Right cardiac atrium (tissue), 5 donors: Measurements from ENCODE around the gene SLC15A4. TPM values are rescaled to one million over a fixed set of nuclear protein-coding genes. Genes with fewer than 3 reads are reported as not detected.

Source experiments
- ATAC-seq, 2 donors: fragments of 200-7000 bp; cut with Tn5 transposase; one replicate each; pipeline versions ENCODE4 v1.8.0 to v1.9.1; 2020; ENCODE audit warnings: moderate library complexity in 2 of 2, mild to moderate bottlenecking in 1 of 2
- DNase-seq, 3 donors: peaks; one replicate each; pipeline ENCODE4 v3.0.0-alpha.2; 2020
- H3K27ac ChIP-seq: one replicate; pipeline ENCODE4 v1.5.1; 2013; ENCODE audit warnings: mild to moderate bottlenecking, low read length, control low read depth, moderate library complexity
- H3K27me3 ChIP-seq: one replicate; pipeline ENCODE4 v1.6.1; 2013; ENCODE audit not compliant: control insufficient read depth, insufficient read depth
- H3K4me1 ChIP-seq: one replicate; pipeline ENCODE4 v1.6.1; 2013; ENCODE audit warnings: low read length; ENCODE audit not compliant: control insufficient read depth, insufficient read depth
- H3K4me3 ChIP-seq: one replicate; pipeline ENCODE4 v1.5.1; 2013; ENCODE audit warnings: low read length, control low read depth
- H3K9me3 ChIP-seq: one replicate; pipeline ENCODE4 v1.6.1; 2013; ENCODE audit warnings: low read length; ENCODE audit not compliant: control insufficient read depth
- WGBS: extraction: QIAGEN DNeasy Blood & Tissue Kit; methylation state at CpG from one replicate; pipeline ENCODE4 v1.1.7; 2013; 5-methylcytosine and 5-hydroxymethylcytosine counted together
- intact Hi-C, 4 donors: fragments of 100-400 bp; cut with DNase I; formaldehyde crosslinking; loops; one replicate each; pipeline versions ENCODE4 v1.11.0 to v1.14.0; 2022 to 2023
- polyA plus RNA-seq: library from polyadenylated mRNA; stranded (reverse); fragments of 200-250 nt; gene quantifications from one replicate; pipeline ENCODE4 v1.2.3, GENCODE V29; 2013
- total RNA-seq, 4 donors: library from RNA; stranded (reverse); fragmentation: NEBNext Ultra II Directional; extraction: Animal tissue kit (Norgen Biotek cat#: 25700); gene quantifications; one replicate each; pipeline ENCODE4 v1.2.1, GENCODE V29; 2021
- donor health status: healthy with polysubstance abuse.
- donor health status: DM: no; HTN: yes; CAD: no.
- donor health status: DM: no; HTN: no; CAD: no.
- donor health status: DM: no; HTN: yes; CAD: no; lungs with severe emphysema.
- donor health status: DM: yes; HTN: yes; CAD: no.

SLC15A4 gene
- total and polyA plus RNA-seq, 5 donors: 13.7 to 17.3 (median 15.8) TPM

GRCh38 chr12:128766738-128767501 is 56.8 kb downstream of the SLC15A4 start:
- no peak for DNase-seq
- H3K9me3 ChIP-seq: no peaks in the 10 kb centered on the region
- ATAC-seq: no peak
- no peak overlapping the region for H3K4me3 ChIP-seq
- no peaks in the 10 kb centered on the region for H3K27me3 ChIP-seq
- H3K27ac ChIP-seq: no peak overlapping the region
- no peaks in the 10 kb centered on the region for H3K4me1 ChIP-seq
- intact Hi-C loops: no loop called here
- 69% methylated on average over 12 of the region's 12 CpGs for WGBS

- WGBS: 75% methylated on average over 9 of the region's 9 CpGs
- ATAC-seq (no peak), DNase-seq (no peak)
- no peaks in the 10 kb centered on the region for H3K4me1 ChIP-seq
- no peaks in the 10 kb centered on the region for H3K9me3 ChIP-seq
- intact Hi-C loops: no loop called here
- H3K27me3 ChIP-seq: no peaks in the 10 kb centered on the region
- no peak overlapping the region for H3K27ac ChIP-seq
- H3K4me3 ChIP-seq: no peak overlapping the region
Observed at GRCh38 chr12:128763395-128763794, 60.4 kb downstream of the SLC15A4 start.

- intact Hi-C loops: no loop called here
- no peak for DNase-seq
- WGBS: 48% methylated on average over 4 of the region's 4 CpGs
Observed at GRCh38 chr12:128761379-128761790, 62.4 kb downstream of the SLC15A4 start.

GRCh38 chr12:128755566-128755965 is 68.2 kb downstream of the SLC15A4 start:
- intact Hi-C loops: no loop called here
- DNase-seq: no peak
- no peak for ATAC-seq
- Histone ChIP-seq H3K27ac (no peak overlapping the region), H3K4me1 (no peaks in the 10 kb centered on the region), H3K9me3 (no peaks in the 10 kb centered on the region), H3K27me3 (no peaks in the 10 kb centered on the region), H3K4me3 (no peak overlapping the region)
- 76% methylated on average over 4 of the region's 4 CpGs for WGBS

More at GRCh38 chr12:128761379-128761790, 62.4 kb downstream of the SLC15A4 start:
- no peaks in the 10 kb centered on the region for H3K27me3 ChIP-seq
- ATAC-seq: no peak
- H3K4me1 ChIP-seq: no peaks in the 10 kb centered on the region
- no peaks in the 10 kb centered on the region for H3K9me3 ChIP-seq
- no peak overlapping the region for H3K4me3 ChIP-seq
- H3K27ac ChIP-seq: no peak overlapping the region

GRCh38 chr12:128754275-128754674 is 69.5 kb downstream of the SLC15A4 start:
- ATAC-seq: no peak
- WGBS: 71% methylated on average over 3 of the region's 3 CpGs

GRCh38 chr12:128753438-128753837 is 70.3 kb downstream of the SLC15A4 start:
- H3K4me1 ChIP-seq: no peaks in the 10 kb centered on the region
- no peak for DNase-seq

More at GRCh38 chr12:128754275-128754674, 69.5 kb downstream of the SLC15A4 start:
- Histone ChIP-seq H3K27ac (no peak overlapping the region), H3K4me1 (no peaks in the 10 kb centered on the region), H3K27me3 (no peaks in the 10 kb centered on the region), H3K4me3 (no peak overlapping the region), H3K9me3 (no peaks in the 10 kb centered on the region)
- intact Hi-C loops: no loop called here
- no peak for DNase-seq

GRCh38 chr12:128752386-128752785 is 71.4 kb downstream of the SLC15A4 start:
- no peaks in the 10 kb centered on the region for H3K27me3 ChIP-seq
- H3K9me3 ChIP-seq: no peaks in the 10 kb centered on the region
- intact Hi-C loops: no loop called here
- no peaks in the 10 kb centered on the region for H3K4me1 ChIP-seq
- no peak for DNase-seq
- WGBS: 71% methylated on average over 5 of the region's 5 CpGs
- no peak for ATAC-seq
- no peak overlapping the region for H3K4me3 ChIP-seq
- H3K27ac ChIP-seq: no peak overlapping the region

More at GRCh38 chr12:128753438-128753837, 70.3 kb downstream of the SLC15A4 start:
- 40% methylated on average over 4 of the region's 4 CpGs for WGBS
- no peak overlapping the region for H3K27ac ChIP-seq
- intact Hi-C loops: no loop called here
- no peaks in the 10 kb centered on the region for H3K27me3 ChIP-seq
- no peak overlapping the region for H3K4me3 ChIP-seq
- H3K9me3 ChIP-seq: no peaks in the 10 kb centered on the region
- no peak for ATAC-seq

GRCh38 chr12:128747441-128747840 is 76.3 kb downstream of the SLC15A4 start:
- DNase-seq (no peak), ATAC-seq (no peak)
- Histone ChIP-seq H3K27ac (no peak overlapping the region), H3K9me3 (no peaks in the 10 kb centered on the region), H3K4me3 (no peak overlapping the region), H3K27me3 (no peaks in the 10 kb centered on the region), H3K4me1 (no peaks in the 10 kb centered on the region)
- intact Hi-C loops: no loop called here
- WGBS: 66% methylated on average over 13 of the region's 13 CpGs

- intact Hi-C loops: no loop called here
- no peak for ATAC-seq
- WGBS: 69% methylated on average over 11 of the region's 11 CpGs
Observed at GRCh38 chr12:128745772-128746689, 77.7 kb downstream of the SLC15A4 start.

GRCh38 chr12:128743916-128744315 is 79.8 kb downstream of the SLC15A4 start:
- intact Hi-C loops: no loop called here
- no peaks in the 10 kb centered on the region for H3K9me3 ChIP-seq
- H3K27ac ChIP-seq: no peak overlapping the region
- no peaks in the 10 kb centered on the region for H3K27me3 ChIP-seq
- no peaks in the 10 kb centered on the region for H3K4me1 ChIP-seq
- ATAC-seq (no peak), DNase-seq (no peak)
- no peak overlapping the region for H3K4me3 ChIP-seq
- WGBS: 69% methylated on average over 7 of the region's 7 CpGs

More at GRCh38 chr12:128745772-128746689, 77.7 kb downstream of the SLC15A4 start:
- Histone ChIP-seq H3K9me3 (no peaks in the 10 kb centered on the region), H3K27me3 (no peaks in the 10 kb centered on the region), H3K27ac (no peak overlapping the region), H3K4me1 (no peaks in the 10 kb centered on the region), H3K4me3 (no peak overlapping the region)
- no peak for DNase-seq
